NCI-H446 treated with DMSO at 0.1 percent for 48 hours (cell line): Measurements from ENCODE around the gene HNRNPF.
"Not testable (repeated sequence)": the region's sequence is repeated elsewhere in the genome, so short reads cannot be mapped to it uniquely, and the experiment has no call there.

ENCODE experiments used
- DNase-seq: peaks from one replicate; lab custom pipeline; 2025; lab: John Stamatoyannopoulos, UW

HNRNPF gene

DNA sequence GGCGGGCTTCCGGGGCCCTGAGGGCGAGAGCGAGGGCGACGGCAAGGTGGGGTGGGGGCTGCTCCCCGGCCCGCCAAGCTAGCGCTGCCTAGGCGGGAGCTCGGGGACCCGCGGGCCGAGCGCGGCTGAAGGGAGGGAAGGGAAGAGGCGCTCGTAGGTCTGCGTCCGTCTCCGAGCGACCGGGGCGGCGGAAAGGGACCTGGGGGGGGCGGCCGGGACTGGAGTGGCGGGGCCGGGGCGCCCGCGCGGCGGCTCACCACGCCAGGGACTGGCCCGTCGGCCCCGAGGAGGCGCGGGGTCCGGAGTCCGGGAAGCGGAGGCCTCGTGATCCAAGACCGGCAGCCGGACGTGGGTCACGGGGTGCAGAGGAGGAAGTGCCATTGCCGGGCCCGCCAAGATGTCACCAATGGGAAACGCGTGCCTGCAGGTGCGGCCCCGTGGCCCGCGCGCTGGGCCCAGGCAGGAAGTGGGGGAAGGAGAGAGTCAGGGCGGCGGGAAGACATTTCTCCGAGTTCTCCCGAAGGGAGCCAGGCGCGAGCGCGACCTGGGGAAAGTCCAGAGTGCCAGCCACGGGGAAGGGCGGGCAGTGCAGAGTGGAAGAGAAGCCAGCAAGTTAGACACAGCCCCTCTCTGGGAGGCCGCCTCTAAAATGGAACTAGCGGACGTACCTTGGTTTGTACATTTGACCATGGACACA is 11.9 kb downstream of the HNRNPF start:
- DNase-seq = peak; percentile 58

DNA sequence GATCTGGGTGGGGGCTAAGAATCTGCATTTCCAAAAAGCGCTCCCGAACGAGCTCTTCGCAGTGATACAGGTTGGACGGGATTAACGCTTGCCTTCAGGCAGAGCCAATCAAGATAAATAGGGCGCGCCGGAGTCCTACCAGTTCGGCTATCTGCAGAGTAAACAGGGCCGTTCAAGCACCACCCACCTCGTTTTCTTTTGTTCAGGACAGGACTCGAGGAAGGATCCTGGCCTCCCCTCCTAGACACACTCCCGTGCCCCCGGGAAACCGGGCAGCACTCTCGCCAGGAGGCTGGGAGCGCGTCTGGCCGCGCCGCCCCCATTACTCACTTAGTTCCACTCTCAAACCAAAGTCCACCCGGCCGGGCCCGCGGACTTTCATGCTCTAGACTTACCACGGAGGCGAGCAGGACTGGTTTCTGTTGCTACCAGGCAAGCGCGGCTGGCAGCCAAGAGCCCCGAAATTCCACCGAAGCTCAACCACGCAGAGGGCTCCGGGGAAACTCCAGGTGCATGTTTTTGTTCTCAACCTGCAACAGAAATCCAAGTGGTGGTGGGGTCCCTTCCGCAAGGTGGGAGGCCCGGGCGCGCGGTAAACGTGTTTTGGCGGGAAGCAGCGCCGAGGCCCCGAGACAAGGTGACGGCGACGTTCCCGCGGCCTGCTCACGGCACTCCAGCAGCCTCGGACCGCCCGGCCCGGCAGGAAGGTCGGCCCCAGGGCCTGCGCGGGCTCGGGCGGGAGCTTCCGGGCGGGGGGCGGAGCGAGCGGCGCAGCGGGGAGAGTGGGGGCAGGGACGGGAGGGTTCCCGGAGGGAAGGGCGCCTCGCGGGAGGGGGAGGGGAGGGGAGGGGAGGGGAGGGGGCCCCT is 12.7 kb downstream of the HNRNPF start:
- DNase-seq = peak; percentile 48

- no peak for DNase-seq
Observed at GRCh38 chr10:43395571-43396060, 13.4 kb downstream of the HNRNPF start.

DNA sequence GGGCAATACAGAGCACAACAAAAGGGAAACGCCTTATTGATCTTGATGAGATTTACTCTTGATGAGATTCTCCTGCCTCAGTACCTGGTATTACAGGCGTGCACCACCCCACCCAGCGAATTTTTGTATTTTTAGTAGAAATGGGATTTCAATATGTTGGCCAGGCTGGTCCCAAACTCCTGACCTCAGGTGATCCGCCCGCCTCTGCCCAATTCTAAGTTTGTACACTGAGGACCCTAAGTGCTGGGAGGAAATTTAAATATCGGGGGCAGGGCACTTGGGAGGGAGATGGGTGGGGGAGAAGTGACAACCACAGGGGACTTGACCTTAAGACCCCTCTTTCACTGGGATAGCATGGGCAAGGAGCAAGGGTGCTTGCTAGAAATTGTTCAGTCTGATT is 14.1 kb downstream of the HNRNPF start:
- no peak for DNase-seq

DNA sequence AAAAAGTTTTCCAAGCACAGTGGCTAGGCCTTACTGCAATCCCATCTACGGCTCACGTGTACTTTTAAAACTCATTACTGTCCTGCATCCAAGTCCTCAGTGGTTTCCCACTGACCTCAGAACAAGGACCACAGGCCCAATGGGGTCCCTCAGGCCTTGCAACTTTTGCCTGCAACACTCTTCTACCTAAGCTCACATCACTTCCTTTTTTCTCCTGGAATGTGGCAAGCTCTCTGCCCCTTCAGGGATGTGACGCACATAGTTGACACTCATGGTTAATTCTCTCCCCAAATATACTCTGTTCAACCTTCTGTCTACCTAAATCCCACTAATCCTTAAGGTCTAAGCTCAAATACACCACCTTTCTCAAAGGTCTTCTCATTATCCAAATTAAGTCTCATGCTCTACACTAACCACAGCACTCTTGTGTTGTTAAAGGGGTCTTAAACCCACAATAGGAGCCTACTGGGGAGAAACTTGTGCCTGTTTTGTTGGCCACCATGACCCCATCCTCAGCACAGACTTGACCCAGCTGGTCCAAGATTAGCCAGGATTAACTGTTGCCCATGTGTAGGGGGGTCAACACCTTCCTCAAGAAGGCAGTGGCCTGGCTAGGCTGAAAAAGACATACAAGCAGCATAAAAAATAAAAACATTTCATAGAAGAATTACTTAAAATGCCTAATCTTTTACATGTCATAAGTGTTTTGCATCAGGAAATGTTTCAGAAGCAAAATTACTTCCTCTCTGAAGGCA is 15.2 kb downstream of the HNRNPF start:
- DNase-seq = no peak

GRCh38 chr10:43393186-43393585 is 15.8 kb downstream of the HNRNPF start:
- DNase-seq = not testable (repeated sequence)

DNA sequence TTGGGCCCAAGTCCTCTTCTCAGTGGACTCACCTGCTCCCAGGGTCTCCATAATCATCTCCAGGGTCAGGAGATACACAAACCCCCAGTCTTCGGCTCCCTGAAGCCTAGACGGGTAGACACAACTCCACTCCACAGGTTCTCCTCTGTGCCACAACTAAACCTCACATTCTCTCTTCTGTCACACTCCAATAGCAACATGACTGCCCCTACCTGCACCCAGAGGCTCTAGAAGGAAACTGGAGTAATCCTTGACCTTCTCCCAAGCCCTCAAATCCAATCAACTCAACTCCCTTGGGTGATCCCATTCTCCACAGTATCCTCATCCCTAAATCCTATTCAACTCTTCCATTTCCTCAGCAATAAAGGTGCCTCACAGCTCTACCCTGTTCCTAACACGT is 16.2 kb downstream of the HNRNPF start:
- no peak for DNase-seq

DNA sequence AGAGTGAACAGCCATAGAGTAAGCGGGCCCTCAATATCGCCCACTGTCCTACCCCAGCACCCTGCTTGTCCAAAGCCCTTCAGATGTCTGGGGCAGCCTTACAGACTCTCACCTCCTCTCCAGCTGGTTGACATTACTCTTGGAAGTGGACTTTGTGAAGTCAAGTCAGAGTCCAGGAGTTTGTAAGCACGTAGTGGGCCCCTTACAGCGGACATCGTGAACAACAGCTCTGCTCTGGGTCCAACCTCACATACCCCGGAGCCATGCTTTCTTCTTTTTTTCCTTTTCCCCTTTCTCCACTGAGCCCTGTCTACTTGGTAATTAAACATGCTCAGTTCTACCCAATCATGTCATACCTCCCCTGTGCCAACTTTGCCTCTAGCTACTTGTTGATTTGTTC is 17.5 kb downstream of the HNRNPF start:
- DNase-seq = no peak

DNA sequence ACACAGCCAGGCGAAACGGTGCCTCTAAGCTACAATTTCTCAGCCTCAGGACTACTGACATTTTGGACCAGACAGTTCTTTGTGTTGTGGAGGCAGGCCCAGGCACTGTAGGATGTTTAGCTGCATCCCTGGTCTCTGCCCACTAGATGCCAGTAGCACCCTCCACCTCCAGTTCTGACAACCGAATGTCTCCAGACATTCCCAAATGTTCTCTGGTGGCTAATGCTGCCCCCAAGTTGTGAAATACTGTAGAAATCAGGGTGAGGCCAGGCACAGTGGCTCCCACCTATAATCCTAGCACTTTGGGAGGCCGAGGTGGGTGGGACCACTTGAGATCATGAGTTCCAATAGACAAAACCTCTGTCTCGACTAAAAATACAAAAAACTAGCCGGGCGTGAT is 18.2 kb downstream of the HNRNPF start:
- no peak for DNase-seq

DNA sequence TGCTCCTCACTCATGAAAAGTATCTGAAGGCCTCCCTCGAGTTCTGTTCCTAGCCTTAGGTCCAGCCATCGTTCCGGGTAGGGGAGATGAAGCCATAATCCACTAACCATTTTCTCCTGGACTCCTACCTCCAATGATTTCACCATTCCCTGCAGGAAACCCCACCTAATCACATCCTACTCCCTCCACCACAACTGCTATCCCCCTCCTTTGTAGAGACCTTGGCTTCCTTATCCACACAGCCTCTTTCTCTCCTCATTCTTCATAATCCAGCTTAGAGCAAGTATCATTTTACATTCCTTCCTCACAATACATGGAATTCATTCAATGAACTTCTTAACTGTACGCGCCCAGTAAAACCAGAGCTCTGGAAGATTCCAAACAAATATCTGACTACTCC is 18.7 kb downstream of the HNRNPF start:
- DNase-seq = no peak

- no peak for DNase-seq
Observed at GRCh38 chr10:43389867-43390266, 19.1 kb downstream of the HNRNPF start.

- no peak for DNase-seq
Observed at GRCh38 chr10:43387678-43388032, 21.3 kb downstream of the HNRNPF start.

DNA sequence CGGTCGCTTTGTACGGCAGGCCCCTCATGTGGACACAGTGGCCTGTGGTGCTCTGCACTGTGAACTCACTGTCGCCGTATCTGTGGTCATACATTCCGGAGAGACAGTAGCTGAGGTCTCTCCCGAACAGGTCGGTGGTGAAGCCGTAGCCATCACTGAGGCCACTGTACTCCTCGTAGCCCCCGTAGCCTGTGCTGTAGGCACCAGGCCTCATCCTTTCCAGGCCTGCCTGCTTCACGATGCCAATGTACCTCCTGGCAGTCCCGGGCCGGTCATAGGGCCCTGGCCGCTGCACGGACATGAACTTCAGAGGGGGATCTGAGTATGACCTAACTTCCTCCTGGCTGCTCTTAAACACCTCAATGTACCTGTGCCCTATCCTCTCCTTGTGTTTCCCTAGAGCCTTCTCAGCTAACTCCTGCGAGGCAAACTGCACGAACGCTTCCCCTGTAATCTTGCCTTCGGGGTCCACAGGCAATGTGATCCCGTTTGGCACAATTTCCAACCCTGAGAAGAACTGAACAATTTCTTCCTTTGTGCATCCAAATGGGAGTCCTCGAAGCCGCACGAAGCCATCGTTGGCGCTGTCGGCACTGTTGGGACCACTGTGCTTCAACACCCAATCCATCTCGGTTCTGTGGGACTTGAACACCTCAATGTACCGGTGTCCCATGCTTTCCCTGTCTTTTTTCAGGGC is 21.9 kb downstream of the HNRNPF start:
- DNase-seq = no peak

DNA sequence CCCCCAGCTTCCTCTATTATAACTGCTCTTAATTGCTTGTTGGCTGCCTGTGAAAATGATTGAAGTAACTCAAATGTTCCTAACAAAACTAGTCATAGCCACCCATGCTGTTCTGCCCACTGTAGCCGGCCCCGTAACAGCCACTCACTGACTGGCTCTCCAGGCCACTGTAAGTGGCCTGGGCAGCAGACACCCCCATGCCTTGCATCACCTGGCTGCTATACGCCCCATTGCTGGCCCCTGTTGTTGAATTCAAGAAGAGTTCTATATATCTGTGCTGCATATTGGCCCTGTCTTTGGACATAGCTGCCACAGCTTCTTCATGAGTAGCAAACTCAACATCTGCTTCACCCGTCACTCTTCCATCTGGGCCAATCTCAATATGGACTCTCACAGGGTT is 22.4 kb downstream of the HNRNPF start:
- DNase-seq = no peak

GRCh38 chr10:43385412-43386004 is 23.5 kb downstream of the HNRNPF start:
- no peak for DNase-seq

DNA sequence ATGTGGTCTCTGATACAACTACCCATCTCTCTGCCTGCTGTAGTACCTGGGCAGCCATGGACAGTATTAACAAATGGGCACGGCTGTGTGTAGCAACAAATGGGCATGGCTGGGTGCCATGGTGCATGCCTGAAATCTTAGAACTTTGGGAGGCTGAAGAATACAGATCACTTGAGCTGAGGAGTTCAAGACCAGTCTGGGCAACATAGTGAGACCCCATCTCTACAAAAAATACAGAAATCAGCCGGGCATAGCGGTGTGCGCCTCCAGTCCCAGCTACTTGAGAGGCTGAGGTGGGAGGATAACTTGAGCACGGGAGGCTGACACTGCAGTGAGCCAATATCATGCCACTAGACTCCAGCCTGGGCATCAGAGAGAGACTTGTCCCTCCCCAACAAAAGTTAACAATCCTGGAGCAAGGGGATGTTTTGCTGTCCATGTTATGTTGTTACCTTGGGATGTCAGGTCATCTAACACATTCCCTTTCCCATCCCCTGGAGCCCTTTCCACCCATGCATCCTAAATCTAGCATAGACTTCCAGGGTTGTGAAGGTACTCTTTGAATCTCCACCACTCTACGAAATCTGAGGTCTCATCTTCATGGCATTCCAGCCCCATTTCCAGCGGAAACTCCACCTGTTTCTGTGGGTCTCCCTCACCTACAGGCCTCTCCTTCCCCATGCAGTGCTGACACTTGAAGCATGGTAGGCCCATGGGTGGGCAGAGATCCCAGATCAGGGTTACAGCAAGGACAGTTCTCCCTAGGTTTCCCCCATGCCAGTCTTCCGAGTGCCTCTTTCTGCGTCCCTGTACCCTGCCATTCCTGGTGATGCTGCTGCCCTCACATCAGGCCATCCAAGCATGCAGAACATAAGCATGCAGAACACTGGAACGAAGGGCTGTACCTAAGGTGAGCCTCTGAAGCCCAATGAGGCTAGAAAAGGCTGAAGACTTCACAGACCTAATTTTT is 24.4 kb downstream of the HNRNPF start:
- DNase-seq = no peak

- DNase-seq = no peak
Observed at GRCh38 chr10:43383204-43383971, 25.6 kb downstream of the HNRNPF start.

DNA sequence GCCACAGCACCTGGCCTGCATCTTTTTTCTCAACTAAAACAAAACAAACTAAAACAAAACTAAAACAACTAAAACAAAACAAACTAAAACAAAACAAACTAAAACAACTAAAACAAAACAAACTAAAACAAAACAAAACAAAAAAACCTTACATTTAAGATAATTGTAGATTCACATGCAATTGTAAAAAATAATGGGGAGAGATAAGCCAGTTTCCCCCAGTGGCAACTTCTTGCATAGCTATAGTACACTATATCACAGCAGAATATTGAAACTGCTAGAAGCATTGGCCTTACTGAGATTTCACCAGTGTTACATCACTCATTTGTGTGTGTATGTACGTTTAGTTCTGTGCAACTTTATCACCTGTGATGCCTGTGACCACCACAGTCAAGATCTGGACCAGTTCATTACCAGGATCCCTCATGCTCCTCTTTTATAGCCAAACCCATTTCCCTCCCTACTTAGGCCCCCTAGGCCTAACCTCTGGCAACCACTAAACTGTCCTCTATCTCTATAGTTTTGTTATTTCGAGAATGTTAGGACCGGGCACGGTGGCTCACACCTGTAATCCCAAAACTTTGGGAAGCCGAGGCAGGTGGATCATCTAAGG is 28.3 kb downstream of the HNRNPF start:
- no peak for DNase-seq

DNA sequence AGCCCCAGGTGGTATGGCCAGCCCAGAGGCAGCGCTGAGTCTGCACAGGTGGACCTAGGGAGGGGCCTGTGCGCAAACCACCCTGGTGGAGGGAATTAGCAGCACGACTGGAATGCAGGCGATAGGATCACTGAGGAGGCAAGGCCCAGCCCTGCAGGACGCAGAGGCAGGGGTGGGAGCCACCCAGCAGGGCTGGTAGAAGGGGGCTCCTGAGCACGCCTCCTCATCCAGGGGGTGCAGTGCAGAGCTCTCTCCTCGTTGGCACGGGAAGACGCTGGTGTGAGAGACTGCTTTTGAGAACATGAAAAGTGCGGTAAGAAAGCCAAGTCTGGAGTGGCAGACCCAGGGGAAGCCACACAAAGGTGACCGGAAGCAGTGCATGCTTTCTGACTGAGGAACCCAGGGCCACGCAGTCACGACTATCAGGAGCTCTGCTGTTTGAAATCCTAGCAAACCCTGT is 31.5 kb downstream of the HNRNPF start:
- DNase-seq = no peak
